Esophagus squamous epithelium (tissue), 4 donors: Measurements from ENCODE around the gene PADI4.

Experiments used
- CTCF ChIP-seq, 6 experiments: fragments of 450-650 bp in 4 of 6; fragments of 200-600 bp in 2 of 6; sonication (generic) in 2 of 6; IDR thresholded peaks; one replicate each; pipeline ENCODE4 v1.5.1; 2016 to 2019; ENCODE audit warnings: antibody characterized with exemption in 6 of 6, mild to moderate bottlenecking in 4 of 6, moderate library complexity in 4 of 6
- POLR2A ChIP-seq, 4 donors: fragments of 450-650 bp; IDR thresholded peaks; one replicate each; pipeline ENCODE4 v1.6.1; 2017; ENCODE audit warnings: antibody characterized with exemption in 4 of 4, mild to moderate bottlenecking in 4 of 4, moderate library complexity in 3 of 4

GRCh38 chr1:17350083-17350482 is 42.1 kb downstream of the PADI4 start:
- TF ChIP-seq CTCF (IDR thresholded peaks at IDR 0.05) (no peak), POLR2A (IDR thresholded peaks at IDR 0.05) (no peak)
